ENCODE results near the gene KRTAP6-2. TPM values are rescaled to one million over a fixed set of nuclear protein-coding genes. Genes with fewer than 3 reads are reported as not detected.

The KRTAP6-2 gene
- total RNA-seq, 1 donor from 2014 or later = not detected

DNA sequence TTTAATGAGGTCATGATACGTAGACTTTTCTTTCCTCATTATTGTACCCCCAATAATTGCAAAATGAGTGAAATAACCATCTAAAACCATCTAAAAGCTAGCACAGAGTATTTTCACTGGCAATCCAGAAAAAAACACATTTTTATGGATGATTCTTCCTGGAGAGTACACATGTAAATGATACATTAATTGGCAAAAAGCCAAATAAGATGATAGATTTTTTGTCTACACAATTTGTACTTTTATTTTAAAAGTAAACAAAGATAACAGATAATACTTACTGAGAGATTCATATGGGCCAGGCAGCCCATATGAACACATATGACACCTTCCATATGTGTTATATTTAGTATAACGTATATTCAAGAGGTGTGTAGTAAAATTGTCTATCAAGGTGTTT lies 35.1 kb downstream of the KRTAP6-2 start:
- ATAC-seq = no peak

DNA sequence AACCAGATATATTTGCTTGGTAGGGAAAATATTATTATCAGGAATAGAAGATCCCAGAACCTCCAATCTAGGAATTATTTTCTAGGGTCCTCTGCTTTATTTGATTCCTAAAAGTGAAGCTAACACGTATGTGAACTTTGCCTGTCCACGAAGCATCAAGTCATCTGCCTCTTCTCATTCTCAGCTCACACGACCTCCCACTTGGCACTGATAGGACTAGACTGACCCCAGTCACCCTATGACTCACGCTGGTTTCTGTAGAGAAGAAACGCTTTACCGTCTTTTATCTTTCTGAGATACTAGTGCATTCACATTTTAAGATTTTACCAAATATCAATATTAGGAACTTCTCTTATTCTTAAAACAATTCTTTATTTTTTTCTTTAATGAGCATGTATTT lies 35.6 kb downstream of the KRTAP6-2 start:
- no peak for ATAC-seq

DNA sequence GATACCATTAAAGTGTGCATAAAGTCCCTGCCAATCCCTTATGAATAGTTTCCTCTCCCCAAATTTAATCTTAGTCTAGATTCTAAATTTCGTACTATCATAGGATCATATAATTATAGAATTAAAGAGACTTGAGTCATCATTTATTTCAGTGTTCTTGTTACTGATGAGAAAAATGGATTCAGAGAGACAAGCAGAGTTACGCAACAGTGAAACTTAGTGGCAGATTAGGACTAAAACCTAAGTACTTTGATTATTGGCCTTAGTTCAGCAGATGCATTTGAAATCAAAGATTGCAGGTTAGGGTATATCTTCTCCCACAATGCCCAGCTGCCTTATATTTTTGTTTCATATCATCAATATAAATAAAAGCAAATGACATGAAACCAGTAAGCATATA lies 36.7 kb downstream of the KRTAP6-2 start:
- no peak for ATAC-seq

DNA sequence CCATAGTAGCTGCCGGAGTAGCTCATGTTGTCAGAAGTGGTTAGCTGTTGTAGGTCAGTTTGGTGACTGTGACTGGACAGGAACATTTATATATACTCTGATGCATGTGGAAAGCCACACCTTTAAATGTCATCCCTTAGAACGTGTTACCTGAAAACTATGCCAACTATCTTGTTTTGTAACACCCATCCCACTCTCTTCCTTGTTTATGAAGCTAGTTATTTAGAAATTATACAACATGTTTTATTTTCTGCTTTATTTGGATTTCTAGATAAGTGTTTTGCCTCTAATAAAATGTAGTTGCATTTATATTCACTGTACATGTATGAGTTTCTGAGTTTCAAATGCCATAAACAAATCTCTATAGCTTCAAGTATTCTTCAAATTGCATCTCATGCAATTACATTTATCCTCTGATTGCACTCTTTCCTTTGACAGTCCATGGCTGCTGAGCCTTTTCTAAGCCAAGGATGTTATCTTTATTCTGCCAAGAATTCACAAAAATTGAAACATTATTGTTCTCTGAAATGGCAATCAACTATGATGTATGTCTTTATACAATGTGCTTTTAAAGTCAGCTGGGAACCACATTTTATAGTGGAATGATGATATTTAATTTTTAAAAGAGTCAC lies 37.3 kb downstream of the KRTAP6-2 start, which contains the start of gene KRTAP19-7:
Gene KRTAP19-7, minus strand, starts transcription at position 51 of the 632 bp plus-strand sequence. Its CDS starts 25 bp downstream, at position 26.
- no peak for ATAC-seq

DNA sequence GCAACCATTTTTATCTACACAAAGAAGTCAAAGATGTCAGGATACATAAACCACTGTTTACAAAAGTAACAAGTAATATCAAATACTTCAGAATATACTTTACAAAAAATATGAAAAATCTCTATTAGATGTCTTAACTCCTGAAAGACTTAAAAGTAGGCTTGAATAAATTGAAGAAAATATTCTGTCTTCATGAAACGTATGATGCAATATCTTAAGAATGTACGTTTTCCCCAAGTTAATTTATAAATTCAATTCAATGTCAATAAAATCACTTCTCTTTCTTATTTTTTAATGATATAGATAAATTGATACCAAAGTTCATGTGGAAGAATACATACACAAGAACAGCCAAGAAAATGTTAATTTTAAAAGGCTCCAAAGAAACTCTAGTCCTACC lies 43.6 kb downstream of the KRTAP6-2 start:
- ATAC-seq = no peak

DNA sequence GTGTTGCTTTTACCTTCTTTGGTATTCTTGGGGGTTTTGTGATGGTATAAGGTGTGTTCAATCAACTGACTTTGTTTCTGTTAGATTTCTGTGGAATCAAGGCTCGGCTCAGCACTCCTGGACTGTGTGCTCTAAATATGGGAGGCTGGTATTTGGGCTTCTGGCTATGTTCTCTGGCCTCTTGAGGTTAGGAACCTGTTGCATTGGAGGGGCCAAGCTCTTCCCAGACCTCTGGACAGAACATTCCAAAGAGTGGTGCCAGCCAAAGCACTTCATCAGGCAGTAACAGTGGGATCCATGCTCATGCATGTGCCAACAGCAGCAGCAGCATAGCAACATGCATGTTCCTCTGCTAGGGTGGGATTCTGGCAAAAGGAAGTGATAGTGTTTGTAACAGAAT lies 45.9 kb downstream of the KRTAP6-2 start:
- ATAC-seq = no peak

Other genes starting within 250 kb of the KRTAP6-2 start
- not detected for gene KRTAP13-2, start 226.6 kb downstream of the KRTAP6-2 start, total RNA-seq
- gene KRTAP13-1, start 202.9 kb downstream of the KRTAP6-2 start, total RNA-seq = not detected
- not detected for gene KRTAP13-3, start 173.0 kb downstream of the KRTAP6-2 start, total RNA-seq
- gene KRTAP13-4, start 168.7 kb downstream of the KRTAP6-2 start, total RNA-seq = not detected
- gene KRTAP15-1, start 158.6 kb downstream of the KRTAP6-2 start, total RNA-seq = not detected
- gene KRTAP19-1, start 118.5 kb downstream of the KRTAP6-2 start, total RNA-seq = not detected
- gene KRTAP19-2, start 111.5 kb downstream of the KRTAP6-2 start, total RNA-seq = not detected
- not detected for gene KRTAP19-3, start 106.9 kb downstream of the KRTAP6-2 start, total RNA-seq
- gene KRTAP19-4, start 101.7 kb downstream of the KRTAP6-2 start, total RNA-seq = not detected
- gene KRTAP19-5, start 96.8 kb downstream of the KRTAP6-2 start, total RNA-seq = not detected
- not detected for gene KRTAP19-6, start 57.0 kb downstream of the KRTAP6-2 start, total RNA-seq
- gene KRTAP19-7, start 37.6 kb downstream of the KRTAP6-2 start, total RNA-seq = not detected
- gene KRTAP22-2, start 8.5 kb downstream of the KRTAP6-2 start, total RNA-seq = not detected
- not detected for gene KRTAP6-3, start 6.5 kb downstream of the KRTAP6-2 start, total RNA-seq
- not detected for gene KRTAP22-1, start 2.2 kb upstream of the KRTAP6-2 start, total RNA-seq
- not detected for gene KRTAP6-1, start 15.0 kb upstream of the KRTAP6-2 start, total RNA-seq
- gene KRTAP20-1, start 17.5 kb upstream of the KRTAP6-2 start, total RNA-seq = not detected
- gene KRTAP20-4, start 21.7 kb upstream of the KRTAP6-2 start, total RNA-seq = not detected
- gene KRTAP20-2, start 36.3 kb upstream of the KRTAP6-2 start, total RNA-seq = not detected
- gene KRTAP20-3, start 44.0 kb upstream of the KRTAP6-2 start, total RNA-seq = not detected
- not detected for gene KRTAP21-3, start 119.9 kb upstream of the KRTAP6-2 start, total RNA-seq
- gene KRTAP21-2, start 148.4 kb upstream of the KRTAP6-2 start, total RNA-seq = not detected
- not detected for gene KRTAP21-1, start 156.5 kb upstream of the KRTAP6-2 start, total RNA-seq
- not detected for gene KRTAP8-1, start 214.4 kb upstream of the KRTAP6-2 start, total RNA-seq
- not detected for gene KRTAP7-1, start 230.9 kb upstream of the KRTAP6-2 start, total RNA-seq